ENCODE measurements around the gene GNAQ.
A peak's percentile ranks its signal among the peaks of the same experiment; 100 is the strongest.
"Not testable (repeated sequence)": the region's sequence is repeated elsewhere in the genome, so short reads cannot be mapped to it uniquely, and the experiment has no call there.

Gene GNAQ

DNA sequence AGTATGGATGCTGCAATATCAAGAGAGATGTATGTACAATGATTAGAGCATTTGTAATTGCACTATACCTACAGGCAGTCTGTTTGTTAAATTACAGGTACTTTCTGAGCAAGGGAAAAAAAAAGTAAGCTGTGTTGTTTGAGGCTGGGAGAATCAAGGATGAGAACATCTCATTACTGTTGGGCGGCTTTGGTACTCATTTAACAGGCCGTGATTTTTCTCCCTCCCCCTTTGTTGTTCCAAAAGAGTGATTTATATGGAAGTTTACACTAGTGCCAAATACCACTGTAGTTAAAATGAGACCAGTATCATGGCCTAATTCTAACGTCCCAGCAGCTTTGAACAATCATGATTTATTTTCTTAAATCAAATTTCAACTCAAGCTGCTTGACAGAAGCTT lies 312.3 kb downstream of the GNAQ start:
- no peak for DNase-seq

DNA sequence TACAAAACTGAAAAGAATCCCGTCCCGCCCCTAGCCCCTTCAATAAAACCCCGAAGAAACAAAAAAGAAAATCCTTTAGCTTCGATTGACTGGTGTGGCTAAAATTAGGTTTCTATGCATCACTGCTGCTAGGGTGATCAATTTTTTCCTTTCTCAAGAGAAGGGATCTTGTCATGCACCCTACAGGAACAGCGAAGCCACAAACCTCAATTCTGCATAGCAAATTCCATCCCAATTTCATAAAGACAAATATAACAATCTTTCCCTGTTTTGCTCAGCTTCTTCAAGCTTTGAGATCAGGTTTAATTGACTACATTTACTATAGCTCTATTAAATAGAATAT lies 313.3 kb downstream of the GNAQ start:
- not testable (repeated sequence) for DNase-seq

DNA sequence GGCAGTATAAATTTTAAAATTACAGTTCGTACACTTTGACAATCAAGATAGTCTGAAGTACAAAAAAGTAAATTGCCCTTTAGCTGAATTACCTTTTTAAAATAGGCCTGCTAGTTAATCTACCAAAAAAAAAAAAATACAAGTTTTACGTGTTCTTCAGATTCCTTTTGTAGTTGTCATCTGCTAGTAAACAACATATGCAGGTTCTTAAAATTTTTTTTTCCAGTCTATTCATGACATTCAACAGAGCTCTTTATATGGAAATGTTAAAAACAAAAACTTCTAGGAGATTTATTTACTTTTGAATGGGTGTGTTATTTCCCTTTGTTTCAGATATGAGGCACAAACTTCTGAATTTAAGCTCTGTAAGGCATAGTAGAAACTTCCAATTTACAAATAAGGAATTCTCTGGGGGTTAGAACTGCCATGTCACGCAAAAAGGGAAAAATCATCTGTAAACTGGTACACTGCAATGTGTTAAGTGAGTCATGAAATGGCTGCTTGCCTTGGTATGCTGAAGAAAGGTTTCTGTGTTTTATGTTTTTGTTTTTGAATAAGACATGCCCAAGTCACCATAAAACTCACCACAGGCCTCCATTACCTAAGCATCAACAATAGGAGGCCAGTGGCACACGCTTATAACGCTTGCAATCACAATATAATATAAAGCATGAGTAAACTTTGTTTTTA lies 313.9 kb downstream of the GNAQ start:
- peak in 1 of 2 experiments; percentile 14 for DNase-seq

DNA sequence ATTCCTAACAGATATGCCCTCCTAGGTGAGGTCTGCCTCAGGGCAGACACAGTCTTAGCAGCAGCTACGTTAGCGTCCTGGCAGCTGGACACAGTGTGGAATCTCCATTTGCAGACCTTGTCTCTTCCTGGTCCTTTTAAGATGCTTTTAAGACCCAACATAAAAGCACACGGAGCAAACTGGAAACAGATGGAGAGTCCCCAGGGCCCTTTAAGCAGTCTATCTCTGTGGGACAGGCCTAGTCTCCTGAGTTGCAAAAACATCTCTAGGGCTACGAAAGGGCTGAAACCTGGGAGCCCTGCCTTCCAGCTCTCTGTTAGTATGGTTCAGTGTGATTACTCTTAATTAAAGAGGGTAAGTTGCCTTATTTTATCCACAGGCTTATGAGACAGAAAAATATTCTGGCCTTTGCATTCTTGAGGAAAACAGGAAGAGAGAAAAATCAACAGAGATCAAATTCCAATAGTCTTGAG lies 317.5 kb downstream of the GNAQ start:
- peak in 1 of 2 experiments; percentile 24 for DNase-seq

DNA sequence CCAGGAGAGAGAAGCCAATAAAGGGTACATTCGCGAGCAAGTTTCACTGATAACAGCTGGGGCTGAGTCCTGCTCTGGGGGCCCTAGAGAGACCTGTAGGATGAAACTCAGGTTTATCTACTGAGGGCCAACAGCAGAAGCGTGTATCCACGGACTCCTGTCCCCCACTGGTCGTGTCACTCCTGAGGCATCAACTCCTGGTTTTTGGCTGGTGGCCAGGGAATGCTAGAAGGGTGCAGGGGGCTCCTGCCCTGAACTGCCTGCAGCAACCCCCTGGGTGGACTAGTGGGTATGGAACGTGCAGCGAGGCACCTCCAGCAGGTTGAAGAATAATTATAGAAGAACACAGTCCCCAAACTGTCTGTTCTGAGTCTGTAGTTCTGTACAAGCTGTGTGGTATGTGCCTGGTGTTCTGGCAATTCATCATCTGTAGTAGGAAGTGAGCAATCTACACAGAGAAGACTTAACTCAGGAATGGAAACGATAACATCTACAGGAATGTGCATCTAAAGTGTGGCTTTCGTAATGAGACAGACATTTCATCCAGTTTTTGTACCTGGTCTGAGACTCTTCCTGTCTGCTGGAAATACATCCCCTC lies 319.0 kb downstream of the GNAQ start:
- peak; percentile 49 to 89 for DNase-seq

DNA sequence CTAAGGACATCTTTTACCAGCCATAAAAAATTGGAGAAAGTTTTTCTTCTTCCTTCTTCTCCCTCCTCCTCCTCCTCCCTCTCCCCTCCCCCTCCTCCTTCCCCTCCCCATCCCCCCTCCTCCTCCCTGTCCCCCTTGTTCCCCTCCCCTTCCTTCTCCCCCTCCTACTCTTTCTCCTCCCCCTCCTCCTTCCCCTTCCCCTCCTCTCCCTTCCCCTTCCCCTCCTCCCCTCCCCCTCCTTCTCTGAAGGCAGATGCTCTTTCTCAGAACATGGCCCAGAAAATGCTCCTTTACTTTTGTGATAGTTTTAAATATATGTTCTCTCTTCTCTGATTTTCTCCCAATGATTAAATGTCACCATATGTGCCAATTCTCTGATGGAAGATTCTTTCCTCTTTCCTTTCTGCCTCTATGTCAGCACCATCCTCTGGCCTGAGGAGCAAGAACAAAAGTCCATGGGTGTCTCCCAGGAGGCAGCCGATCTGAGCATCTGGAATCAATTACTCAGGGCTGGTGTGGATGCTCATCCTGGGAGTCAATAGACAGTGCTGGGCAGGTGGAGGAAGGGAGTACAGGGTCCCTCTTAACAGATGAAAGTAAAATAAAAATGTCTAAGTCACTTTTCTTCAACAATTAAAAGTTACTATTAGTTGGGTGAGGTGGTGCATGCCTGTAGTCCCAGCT lies 320.5 kb downstream of the GNAQ start:
- DNase-seq, result no peak

DNA sequence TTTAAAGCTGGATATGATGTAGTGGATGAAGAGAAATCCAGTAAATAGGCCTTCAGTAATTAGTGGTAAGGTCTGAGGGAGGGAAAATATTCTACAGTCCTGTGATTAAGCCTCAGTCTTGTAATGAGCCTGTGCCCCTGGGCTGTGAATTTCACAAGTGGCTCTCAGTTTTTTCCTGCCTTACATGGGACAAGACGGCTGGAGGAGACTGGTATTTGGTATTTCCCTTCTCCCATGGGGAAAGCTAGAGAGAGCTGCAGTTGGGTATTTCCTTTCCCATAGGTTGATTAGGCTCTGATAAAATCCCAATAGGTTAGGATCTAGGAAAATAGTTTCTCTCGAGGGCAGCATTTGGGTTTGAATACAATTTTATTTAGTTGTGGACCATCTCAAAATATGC lies 321.3 kb downstream of the GNAQ start:
- peak in 1 of 2 experiments; percentile 18 for DNase-seq

DNA sequence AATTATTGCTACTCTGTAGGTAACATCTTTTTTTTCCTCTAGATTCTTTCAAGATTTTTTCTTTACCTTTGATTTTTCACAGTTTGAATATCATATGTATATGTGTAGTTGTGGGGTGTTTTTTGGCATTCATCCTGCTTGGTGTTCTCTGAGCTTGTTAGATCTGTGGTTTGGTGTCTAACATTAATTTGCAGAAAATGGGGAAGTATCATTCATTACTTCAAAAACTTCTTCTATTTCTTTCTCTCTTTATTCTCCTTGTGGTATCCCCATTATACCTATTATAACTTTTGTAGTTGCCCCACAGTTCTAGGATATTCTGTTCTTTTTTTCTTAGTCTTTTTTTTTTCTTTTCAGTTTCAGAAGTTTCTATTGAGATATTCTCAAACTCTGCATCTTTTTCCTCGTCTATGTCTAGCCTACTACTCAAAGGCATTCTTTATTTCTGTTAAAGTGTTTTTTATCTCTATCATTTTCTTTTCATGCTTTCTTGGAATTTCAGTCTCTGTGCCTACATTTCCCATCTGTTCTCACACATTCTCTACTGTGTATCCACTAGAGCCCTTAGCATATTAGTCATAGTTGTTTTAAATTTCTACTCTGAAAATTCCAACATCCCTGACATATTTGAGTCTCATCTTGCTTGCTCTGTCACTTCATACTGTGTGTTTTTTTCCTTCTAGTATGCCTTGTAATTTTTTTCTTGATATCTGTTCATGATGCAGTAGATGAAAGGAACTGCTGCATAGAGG lies 323.4 kb downstream of the GNAQ start:
- peak in 1 of 2 experiments; percentile 47 for DNase-seq

DNA sequence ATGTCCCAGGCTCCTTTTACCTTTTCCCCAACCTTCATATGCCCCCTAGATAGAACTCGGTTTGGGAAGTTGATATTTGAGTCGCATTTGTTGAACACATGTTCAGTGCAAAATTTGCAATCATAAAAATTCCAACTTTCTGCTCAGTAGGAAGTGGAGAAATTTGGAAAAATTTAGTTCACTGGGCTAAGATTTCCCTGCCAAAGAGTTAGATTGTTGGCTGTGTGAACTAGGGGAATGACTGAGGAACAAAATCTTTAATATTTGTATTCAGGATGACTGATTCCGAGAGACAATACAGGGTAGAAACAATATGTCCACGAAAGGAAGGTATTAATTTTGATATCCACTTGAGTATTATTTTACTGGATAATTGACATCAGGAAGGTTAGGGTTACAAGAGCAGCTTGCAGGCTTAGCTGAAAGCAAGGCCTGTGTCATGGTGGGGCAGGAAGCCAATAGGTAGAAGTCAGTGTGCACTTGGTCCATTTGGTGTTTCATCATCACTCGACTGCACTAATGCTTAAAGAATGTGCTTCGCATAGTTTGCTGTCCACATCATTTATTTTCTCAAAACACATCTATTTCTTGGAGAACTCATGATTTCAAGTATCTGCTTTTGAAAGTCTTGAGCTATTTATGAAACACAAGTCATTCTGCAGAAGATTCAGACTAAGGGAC lies 324.1 kb downstream of the GNAQ start:
- DNase-seq, result peak; percentile 81 to 96

DNA sequence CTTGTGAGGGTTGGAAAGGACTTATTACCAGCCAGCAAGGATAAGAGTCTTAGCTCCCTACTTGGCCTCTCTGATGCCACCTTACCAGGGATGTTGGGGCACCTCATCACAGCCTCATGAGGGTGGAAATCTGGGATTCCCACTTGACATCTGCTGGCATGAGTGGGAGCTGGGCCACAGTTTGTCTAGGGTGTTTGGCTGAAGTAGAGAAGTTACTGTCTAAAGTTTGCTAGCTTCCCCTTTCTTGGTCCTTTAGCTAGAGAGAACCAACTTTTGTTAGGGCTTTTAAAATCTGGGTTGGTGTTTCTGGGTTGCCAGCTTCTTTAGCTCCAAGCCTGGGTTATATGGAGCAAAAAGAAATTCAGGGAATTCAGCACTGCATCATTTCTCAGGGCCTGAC lies 326.0 kb downstream of the GNAQ start:
- no peak for DNase-seq

DNA sequence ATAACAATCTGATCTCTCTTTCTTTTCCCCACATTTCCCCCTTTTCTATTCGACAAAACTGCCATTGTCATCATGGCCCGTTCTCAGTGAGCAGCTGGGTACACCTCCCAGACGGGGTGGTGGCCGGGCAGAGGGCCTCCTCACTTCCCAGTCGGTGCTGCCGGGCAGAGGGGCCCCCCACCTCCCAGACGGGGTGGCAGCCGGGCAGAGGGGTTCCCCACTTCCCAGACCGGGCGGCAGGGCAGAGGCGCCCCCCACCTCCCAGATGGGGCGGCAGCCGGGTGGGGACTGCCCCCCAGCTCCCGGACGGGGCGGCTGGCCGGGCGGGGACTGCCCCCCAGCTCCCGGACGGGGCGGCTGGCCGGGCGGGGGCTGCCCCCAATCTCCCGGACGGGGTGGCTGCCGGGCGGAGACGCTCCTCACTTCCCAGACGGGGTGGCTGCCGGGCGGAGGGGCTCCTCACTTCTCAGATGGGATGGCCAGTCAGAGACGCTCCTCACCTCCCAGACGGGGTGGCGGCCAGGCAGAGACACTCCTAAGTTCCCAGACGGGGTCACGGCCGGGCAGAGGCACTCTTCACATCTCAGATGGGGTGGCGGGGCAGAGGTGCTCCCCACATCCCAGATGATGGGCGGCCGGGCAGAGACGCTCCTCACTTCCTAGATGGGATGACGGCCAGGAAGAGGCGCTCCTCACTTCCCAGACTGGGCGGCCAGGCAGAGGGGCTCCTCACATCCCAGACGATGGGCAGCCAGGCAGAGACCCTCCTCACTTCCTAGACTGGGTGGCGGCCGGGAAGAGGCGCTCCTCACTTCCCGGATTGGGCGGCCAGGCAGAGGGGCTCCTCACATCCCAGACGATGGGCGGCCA lies 328.9 kb downstream of the GNAQ start:
- DNase-seq, result not testable (repeated sequence)

DNA sequence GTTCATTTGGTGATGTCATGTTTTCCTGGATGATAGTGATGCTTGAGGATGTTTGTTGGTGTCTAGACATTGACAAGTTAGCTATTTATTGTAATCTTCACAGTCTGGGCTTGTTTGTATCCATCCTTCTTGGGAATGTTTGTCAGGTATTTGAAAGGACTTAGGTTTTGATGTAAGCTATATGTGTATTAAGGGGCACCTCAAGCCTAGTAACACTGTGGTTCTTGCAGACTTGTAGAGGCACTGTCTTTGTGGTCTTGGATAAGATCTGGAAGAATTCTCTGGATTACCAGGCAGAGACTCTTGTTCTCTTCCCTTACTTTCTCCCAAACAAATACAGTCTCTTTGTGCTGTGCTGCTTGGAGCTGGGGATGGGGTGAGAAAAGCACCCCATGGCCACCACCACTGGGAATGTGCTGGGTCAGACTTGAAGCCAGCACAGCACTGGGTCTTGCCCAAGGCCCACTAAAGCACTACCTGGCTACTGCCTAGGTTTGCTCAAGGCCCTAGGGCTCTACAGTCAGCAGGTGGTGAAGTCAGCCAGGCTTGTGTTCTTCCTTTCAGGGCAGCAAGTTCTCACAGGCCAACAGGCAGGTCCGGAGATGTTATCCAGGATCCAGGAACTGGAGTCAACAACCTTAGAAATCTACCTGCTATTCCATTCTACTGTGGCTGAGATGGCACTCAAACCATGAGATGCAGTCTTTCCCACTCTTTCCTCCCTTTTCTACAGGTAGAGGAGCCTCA lies 334.2 kb downstream of the GNAQ start:
- DNase-seq, result no peak

DNA sequence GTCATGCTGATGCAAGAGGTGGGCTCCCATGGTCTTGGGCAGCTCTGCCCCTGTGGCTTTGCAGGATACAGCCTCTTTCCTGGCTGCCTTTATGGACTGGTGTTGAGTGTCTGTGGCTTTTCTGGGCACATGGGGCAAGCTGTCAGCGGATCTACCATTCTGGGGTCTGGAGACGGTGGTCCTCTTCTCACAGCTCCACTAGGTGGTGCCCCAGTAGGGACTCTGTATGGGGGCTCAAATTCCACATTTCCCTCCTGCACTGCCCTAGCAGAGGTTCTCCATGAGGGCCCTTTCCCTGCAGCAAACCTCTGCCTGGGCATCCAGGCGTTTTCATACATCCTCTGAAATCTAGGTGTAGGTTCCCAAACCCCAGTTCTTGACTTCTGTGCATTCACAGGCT lies 340.9 kb downstream of the GNAQ start:
- DNase-seq, result not testable (repeated sequence)

DNA sequence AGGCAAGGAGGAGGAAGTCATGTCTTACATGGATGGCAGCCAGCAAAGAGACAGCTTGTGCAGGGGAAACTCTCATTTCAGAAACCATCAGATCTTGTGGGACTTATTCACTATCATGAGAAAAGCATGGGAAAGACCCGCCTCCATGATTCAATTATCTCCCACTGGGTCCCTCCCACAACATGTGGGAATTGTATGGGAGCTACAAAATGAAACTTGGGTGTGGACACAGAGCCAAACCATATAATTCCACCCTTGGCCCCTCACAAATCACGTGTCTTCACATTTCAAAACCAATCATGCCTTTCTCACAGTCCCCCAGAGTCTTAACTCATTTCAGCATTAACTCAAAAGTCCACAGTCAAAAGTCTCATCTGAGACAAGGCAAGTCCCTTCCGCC lies 341.5 kb downstream of the GNAQ start:
- DNase-seq, result not testable (repeated sequence)

DNA sequence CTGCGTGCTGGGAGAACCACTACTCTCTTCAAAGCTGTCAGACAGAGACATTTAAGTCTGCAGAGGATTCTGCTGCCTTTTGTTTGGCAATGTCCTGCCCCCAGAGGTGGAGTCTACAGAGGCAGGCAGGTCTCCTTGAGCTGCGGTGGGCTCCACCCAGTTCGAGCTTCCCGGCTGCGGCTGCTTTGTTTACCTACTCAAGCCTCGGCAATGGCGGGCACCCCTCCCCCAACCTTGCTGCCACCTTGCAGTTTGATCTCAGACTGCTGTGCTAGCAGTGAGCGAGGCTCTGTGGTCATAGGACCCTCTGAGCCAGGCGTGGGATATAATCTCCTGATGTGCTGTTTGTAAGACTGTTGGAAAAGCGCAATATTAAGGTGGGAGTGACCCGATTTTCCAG lies 343.9 kb downstream of the GNAQ start:
- DNase-seq, result not testable (repeated sequence)

DNA sequence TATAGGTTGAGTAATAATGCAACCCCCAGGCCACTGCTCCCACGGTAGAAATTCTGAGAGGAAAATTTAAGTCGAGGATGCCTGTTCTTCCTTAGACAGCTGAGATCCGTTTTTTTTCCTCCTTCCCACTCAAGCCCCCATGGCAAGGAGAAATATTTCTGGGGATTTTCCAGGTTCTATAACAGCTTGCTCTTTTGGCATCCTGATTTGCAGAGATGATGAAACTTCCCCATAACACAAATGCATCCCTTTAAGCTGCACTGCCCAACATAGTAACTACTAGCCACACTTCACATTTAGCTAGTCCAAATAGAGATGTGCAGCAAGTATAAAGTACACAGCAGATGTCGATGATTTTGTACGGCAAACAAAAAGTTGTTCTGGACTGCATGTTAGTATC lies 351.0 kb downstream of the GNAQ start:
- no peak for DNase-seq

DNA sequence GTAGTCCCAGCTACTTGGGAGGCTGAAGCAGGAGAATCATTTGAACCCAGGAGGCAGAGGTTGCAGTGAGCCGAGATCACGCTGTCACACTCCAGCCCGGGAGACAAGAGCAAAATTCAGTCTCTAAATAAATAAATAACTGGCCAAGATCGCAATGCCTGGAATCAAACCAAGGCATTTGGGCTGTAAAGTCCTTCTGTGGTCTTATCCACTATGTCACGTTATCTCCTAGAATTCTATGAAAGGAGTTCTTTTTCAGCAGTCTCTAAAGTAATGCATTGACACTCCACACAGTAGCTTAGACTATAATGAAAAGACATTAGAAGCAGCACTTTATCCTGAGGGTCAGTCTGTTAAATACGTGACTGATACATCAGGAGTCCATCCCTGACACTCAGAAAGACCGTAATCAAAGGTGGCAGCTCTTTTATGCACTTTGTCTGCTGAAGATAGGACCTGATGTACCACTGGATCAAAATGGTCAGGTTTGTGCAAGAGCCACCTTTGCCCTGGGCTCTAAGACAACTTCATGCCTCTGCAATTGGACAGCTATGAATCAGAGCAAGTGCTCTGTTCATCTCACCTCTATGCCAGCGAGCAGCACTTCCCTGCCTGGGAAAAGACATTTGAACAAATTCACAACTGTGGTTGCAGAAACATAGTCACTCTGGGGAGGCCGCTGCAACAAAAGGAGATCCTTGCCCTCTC lies 351.8 kb downstream of the GNAQ start:
- no peak for DNase-seq

DNA sequence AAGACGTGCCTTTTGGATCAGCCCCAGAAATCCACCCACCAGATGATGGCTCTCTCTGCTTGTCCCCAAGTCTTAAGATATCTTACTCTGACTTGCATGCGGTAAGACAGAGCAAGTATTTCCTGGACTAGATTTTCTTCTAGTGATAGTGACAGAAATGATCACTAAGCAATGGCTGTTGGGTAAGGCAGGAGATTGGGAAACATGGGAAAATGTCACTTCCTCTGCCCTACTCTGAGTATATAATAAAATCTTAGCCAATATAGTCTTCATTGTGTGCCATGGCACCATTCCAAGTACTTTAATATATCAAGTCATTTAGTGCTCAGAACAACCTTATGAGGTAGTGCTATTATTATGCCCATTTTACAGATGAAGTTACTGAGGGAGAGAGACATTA lies 352.5 kb downstream of the GNAQ start:
- DNase-seq, result no peak

DNA sequence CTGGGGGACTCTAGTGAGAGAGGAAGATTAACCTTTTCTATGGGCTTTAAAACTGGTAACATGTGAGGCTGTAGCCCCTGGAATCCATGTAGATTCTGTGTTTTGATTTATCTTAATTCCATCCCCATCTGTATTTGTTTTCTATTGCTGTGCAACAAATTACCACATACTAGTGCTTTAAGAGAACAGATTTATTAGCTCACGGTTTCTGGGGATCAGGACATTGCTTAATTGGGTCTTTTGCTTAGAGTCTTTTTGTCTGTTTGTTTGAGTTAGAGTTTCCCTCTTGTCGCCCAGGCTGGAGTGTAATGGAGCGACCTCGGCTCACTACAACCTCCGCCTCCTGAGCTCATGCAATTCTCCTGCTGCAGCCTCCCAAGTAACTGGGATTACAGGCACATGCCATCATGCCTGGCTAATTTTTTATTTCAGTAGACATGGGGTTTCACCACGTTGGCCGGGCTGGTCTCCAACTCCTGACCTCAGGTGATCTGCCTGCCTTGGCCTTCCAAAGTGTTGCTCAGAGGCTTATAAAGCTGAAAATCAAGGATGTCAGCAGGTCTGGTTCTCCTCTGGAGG lies 353.6 kb downstream of the GNAQ start:
- no peak for DNase-seq

DNA sequence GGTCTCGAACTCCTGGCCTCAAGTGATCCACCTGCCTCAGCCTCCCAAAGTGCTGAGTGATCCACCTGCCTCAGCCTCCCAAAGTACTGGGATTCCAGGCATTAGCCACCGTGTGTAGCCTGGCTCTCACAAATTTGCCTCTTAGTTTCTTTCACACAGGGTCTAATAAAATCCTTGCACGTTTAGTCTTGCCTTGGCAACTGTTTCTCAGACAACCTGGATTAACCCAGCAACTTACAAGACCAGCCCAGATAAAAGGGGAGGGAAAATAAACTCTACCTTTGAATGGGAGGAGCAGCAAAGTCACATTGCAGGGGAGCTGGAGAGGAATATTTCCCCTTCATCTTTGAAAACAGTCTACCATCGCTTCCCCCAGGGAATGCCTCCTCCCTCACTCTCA lies 354.2 kb downstream of the GNAQ start:
- DNase-seq, result no peak

Measured in SW 1271 (cell line).